Lung (tissue), 12 donors: ENCODE data around the gene ARHGEF40. TPM values are rescaled to one million over a fixed set of nuclear protein-coding genes. Genes with fewer than 3 reads are reported as not detected.

Experiments
- ATAC-seq: fragments of 200-7000 bp; cut with Tn5 transposase; one replicate; pipeline ENCODE4 v1.9.1; 2020; ENCODE audit warnings: moderate number of reproducible peaks; ENCODE audit not compliant: insufficient read depth, low FRiP score
- DNase-seq, 3 donors: peaks; one replicate each; pipeline ENCODE4 v3.0.0-alpha.2; 2013 to 2017
- H3K27ac ChIP-seq, 2 donors: one replicate each; pipeline ENCODE4 v1.5.1; 2013; ENCODE audit warnings: mild to moderate bottlenecking in 2 of 2, moderate library complexity in 2 of 2, control low read depth in 1 of 2, inconsistent platforms in 1 of 2, low read depth in 1 of 2, low read length in 1 of 2
- H3K27me3 ChIP-seq, 3 donors: one replicate each; pipeline ENCODE4 v1.5.1; 2013; ENCODE audit warnings: low read length in 2 of 3; ENCODE audit not compliant: control insufficient read depth in 3 of 3, insufficient read depth in 3 of 3
- H3K36me3 ChIP-seq, 4 donors: one replicate each; pipeline ENCODE4 v1.5.1; 2013; ENCODE audit warnings: low read length in 4 of 4, mild to moderate bottlenecking in 1 of 4, moderate library complexity in 1 of 4; ENCODE audit not compliant: control insufficient read depth in 4 of 4, insufficient read depth in 4 of 4
- H3K4me1 ChIP-seq, 5 donors: one replicate each; pipeline ENCODE4 v1.5.1; 2013; ENCODE audit warnings: low read length in 5 of 5, mild to moderate bottlenecking in 2 of 5, moderate library complexity in 1 of 5; ENCODE audit not compliant: control insufficient read depth in 5 of 5, insufficient read depth in 5 of 5
- H3K4me3 ChIP-seq: one replicate; pipeline ENCODE4 v1.5.1; 2013; ENCODE audit warnings: mild to moderate bottlenecking, control low read depth, moderate library complexity
- H3K9ac ChIP-seq, 2 donors: one replicate each; pipeline ENCODE4 v1.5.1; 2013; ENCODE audit warnings: low read length in 2 of 2, control low read depth in 1 of 2; ENCODE audit not compliant: insufficient read depth in 1 of 2
- H3K9me3 ChIP-seq, 4 donors: one replicate each; pipeline ENCODE4 v1.5.1; 2013; ENCODE audit warnings: low read length in 3 of 4, mild to moderate bottlenecking in 1 of 4, moderate library complexity in 1 of 4; ENCODE audit not compliant: control insufficient read depth in 4 of 4, insufficient read depth in 3 of 4
- CTCF ChIP-seq: IDR thresholded peaks from 2 replicates; pipeline ENCODE4 v1.5.1; 2012; ENCODE audit warnings: mild to moderate bottlenecking; ENCODE audit errors: control extremely low read depth, extremely low read depth
- WGBS, 2 donors: extraction: QIAGEN DNeasy Blood & Tissue Kit; methylation state at CpG; one replicate each; pipeline ENCODE4 v1.1.7; 2013; 5-methylcytosine and 5-hydroxymethylcytosine counted together
- polyA plus RNA-seq, 2 donors: library from polyadenylated mRNA; stranded (reverse); fragments of 200-250 nt; gene quantifications; one replicate each; pipeline ENCODE4 v1.2.1, GENCODE V29; 2013
- total RNA-seq, 2 donors: library from RNA; depleted of rRNA in 1 of 2; stranded (reverse); fragments of >200 nt in 1 of 2; gene quantifications; one replicate each; pipeline ENCODE4 v1.2.1, GENCODE V29; 2014 to 2021
- donor health status: control.
- donor health status: control.
- donor health status: Bipolar disorder and iron deficiency.
- donor health status: healthy.
- donor health status: DM: yes; HTN: yes; CAD: no.

ARHGEF40 gene
- total and polyA plus RNA-seq, 4 donors, result 13.1 to 48.6 (median 27.3) TPM

- H3K36me3 ChIP-seq, result no peaks in the 10 kb centered on the region
- H3K27ac ChIP-seq, result peak overlapping the region in 1 of 2 donors; percentile 17
- H3K9ac ChIP-seq, result no peak overlapping the region
- no peaks in the 10 kb centered on the region for H3K27me3 ChIP-seq
- peaks cover 0 to 2% (median 0%) of the 10 kb centered on the region in 4 donors for H3K9me3 ChIP-seq
- no peak for DNase-seq
- no peak for ATAC-seq
- H3K4me3 ChIP-seq, result no peak overlapping the region
- H3K4me1 ChIP-seq, result peaks cover 12 to 31% (median 16%) of the 10 kb centered on the region in 5 donors
- no peak for TF ChIP-seq CTCF
- WGBS, 2 donors, result 40 to 53% methylated on average over 2 of the region's 2 CpGs
Observed at GRCh38 chr14:21043387-21043973, 26.6 kb upstream of the ARHGEF40 start.

- Histone ChIP-seq H3K36me3 (no peaks in the 10 kb centered on the region), H3K27me3 (no peaks in the 10 kb centered on the region), H3K4me1 (peaks cover 9 to 26% (median 12%) of the 10 kb centered on the region in 5 donors), H3K27ac (peak overlapping the region; percentile 28 to 50), H3K9me3 (peaks cover 0 to 2% (median 0%) of the 10 kb centered on the region in 4 donors), H3K9ac (no peak overlapping the region), H3K4me3 (no peak overlapping the region)
- no peak for TF ChIP-seq CTCF
- DNase-seq (peak in 1 of 3 donors; percentile 34), ATAC-seq (no peak)
- WGBS, 2 donors, result 17 to 21% methylated on average over 6 of the region's 6 CpGs
Observed at GRCh38 chr14:21043974-21044618, 26.0 kb upstream of the ARHGEF40 start.

GRCh38 chr14:21047378-21047781 is 22.7 kb upstream of the ARHGEF40 start:
- Histone ChIP-seq H3K4me3 (no peak overlapping the region), H3K27ac (no peak overlapping the region), H3K9me3 (peaks cover 0 to 2% (median 0%) of the 10 kb centered on the region in 4 donors), H3K9ac (no peak overlapping the region), H3K27me3 (no peaks in the 10 kb centered on the region), H3K36me3 (no peaks in the 10 kb centered on the region), H3K4me1 (peaks cover 0 to 16% (median 6%) of the 10 kb centered on the region in 5 donors)
- DNase-seq (no peak), ATAC-seq (no peak)
- 68 to 73% methylated on average over 2 of the region's 2 CpGs for WGBS, 2 donors
- TF ChIP-seq CTCF, result no peak
